HG02763 (cell line): ENCODE results near the gene SSC4D.
"Not testable (repeated sequence)": the region's sequence is repeated elsewhere in the genome, so short reads cannot be mapped to it uniquely, and the experiment has no call there.

Experiments
- ATAC-seq: cut with Tn5 transposase; IDR thresholded peaks from one replicate; pipeline ENCODE4 v1.9.1; 2021; ENCODE audit warnings: mild to moderate bottlenecking, moderate library complexity; ENCODE audit not compliant: unreplicated experiment

The SSC4D gene

GRCh38 chr7:76409537-76409936 is at the start of gene SSC4D:
SSC4D (minus strand) TSS chr7:76409697; CDS start chr7:76404439, 5,258 bp downstream.
- no peak for ATAC-seq

DNA sequence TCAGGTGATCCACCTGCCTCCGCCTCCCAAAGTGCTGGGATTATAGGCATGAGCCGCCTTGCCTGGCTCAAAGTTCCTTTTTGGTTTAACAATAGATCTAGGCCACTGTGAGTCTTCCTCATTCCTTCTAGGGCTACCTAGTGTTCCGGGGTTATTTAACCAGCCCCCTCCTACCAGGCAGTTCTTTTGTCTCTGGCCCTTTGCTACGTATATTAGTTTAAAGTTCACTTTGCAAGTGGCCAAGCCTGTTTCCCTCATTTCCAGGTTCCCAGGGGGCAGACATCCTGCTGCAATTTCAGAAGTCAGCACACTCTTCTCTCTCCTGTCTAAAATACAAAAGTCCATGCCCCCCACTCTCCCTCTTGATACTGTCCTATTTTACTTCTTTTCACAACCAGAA is 49.0 kb upstream of the SSC4D start:
- not testable (repeated sequence) for ATAC-seq

GRCh38 chr7:76457017-76457416 is 47.5 kb upstream of the SSC4D start:
- ATAC-seq = not testable (repeated sequence)

GRCh38 chr7:76445577-76446008 is 36.1 kb upstream of the SSC4D start:
- peak; percentile 73 for ATAC-seq

DNA sequence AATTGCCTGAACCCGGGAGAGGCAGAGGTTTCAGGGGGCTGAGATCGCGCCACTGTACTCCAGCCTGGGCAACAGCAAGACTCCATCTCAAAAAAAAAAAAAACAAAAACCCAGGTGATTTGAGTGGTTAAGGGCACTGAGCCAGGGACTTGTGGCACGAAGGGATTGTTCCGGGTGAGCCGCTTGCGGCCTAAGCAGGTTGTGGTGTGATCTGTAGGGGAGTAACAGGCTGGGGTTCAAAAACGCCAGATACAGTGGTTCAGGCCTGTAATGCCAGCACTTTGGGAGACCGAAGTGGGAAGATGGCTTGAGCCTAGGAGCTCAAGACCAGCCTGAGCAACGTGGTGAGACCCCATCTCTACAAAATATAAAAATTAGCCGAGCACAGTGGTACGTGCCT is 34.3 kb upstream of the SSC4D start:
- ATAC-seq = not testable (repeated sequence)

GRCh38 chr7:76442664-76443446 is 33.4 kb upstream of the SSC4D start:
- not testable (repeated sequence) for ATAC-seq

DNA sequence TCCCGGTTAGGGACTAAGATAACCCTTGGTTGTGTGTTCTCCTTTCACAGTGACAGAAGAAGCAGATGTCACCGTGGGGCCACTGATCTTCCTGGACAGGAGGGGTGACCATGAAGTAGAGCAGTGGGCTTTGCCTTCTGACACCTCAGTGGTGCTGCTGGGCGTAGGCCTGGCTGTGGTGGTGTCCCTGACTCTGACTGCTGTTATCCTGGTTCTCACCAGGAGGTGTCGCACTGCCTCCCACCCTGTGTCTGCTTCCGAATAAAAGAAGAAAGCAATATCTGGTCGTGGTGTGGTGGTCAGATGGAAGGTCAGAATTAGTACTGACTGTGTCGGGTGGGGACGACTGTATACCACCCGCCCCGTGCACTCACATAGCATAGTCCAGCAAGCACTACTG is 32.3 kb upstream of the SSC4D start:
- ATAC-seq = not testable (repeated sequence)

GRCh38 chr7:76440404-76440803 is 30.9 kb upstream of the SSC4D start:
- not testable (repeated sequence) for ATAC-seq

- not testable (repeated sequence) for ATAC-seq
Observed at GRCh38 chr7:76439120-76439888, 29.8 kb upstream of the SSC4D start.

- peak; percentile 64 for ATAC-seq
Observed at GRCh38 chr7:76437873-76438272, 28.4 kb upstream of the SSC4D start.

GRCh38 chr7:76430836-76431235 is 21.3 kb upstream of the SSC4D start:
- ATAC-seq = no peak

DNA sequence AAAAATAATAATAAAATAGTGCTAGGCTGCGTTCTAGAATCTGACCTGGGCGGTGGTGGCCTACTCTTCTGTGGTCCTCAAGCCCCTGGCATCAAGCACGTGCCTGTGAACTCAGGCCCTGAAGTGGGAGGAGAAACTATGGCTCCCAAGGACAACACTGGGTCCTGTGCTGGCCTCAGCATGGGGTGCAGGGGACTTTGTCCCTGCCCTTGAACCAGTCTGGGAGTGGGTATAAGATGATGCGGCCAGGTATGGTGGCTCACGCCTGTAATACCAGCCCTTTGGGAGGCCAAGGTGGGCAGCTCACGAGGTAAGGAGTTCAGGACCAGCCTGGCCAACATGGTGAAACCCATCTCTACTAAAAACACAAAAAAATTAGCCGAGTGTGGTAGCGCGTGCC is 20.7 kb upstream of the SSC4D start:
- ATAC-seq = no peak

DNA sequence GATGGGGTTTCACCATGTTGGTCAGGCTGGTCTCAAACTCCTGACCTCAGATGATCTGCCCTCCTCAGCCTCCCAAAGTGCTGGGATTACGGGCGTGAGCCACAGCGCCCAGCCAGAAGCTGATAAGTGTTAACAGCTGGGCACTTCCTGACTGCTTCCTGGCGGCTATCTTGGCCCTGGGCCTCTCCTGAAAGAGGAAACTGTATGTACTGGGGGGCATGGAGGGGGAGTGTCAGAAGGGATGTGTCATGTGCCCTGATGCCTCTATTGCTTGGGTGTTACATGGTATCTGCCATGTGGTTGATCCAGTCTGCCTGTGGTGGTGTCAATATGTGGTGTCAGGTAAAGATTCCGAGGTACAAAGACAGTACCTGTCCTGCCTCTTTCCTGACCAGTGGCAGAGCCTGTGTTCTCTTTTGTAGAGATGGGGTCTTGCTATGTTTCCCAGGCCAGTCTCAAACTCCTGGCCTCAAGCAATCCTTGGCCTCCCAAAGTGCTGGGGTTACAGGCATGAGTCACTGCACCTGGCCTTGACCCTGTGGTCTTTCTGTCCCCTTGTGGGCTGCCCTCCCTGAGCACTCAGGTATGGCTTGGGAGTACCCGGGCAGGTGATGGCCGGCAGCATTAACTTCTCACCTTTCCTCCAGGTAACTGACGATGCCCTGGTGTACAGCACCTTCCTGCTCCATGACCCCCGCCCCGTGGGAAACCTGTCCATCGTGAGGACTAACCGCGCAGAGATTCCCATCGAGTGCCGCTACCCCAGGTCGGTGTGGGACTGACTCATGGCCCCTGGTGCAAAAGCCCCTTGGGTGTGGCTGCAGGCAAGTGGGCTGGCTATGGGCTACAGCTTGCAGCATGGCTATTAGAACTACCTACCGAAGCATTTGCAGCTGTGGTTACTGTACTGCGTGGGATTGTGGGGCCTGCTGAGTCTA is 19.6 kb upstream of the SSC4D start:
- no peak for ATAC-seq

DNA sequence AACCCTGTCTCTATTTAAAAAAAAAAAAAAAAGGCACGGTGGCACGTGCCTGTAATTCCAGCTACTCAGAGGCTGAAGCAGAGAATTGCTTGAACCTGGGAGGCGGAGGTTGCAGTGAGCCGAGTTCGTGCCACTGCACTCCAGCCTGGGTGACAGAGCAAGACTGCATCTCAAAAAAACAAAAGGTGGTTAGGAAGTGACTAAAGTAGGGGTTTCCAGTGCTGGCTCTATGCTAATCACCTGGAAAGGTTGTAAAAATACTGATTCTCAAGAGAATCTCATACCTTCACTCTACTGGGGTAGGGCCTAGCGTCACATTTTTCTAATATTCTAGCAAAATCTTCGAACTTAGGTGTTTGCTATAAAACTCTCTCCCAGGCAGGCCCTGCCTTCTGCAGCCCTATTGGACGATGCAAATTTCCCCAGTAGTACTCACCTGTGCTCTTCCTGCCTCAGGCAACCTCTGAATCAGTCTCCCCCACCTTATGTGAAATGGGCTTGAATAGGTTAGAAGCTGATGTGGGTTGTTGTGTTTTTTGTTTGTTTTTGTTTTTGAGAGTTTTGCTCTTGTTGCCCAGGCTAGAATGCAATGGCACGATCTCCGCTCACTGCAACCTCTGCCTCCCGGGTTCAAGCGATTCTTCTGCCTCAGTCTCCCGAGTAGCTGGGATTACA is 18.8 kb upstream of the SSC4D start:
- no peak for ATAC-seq

DNA sequence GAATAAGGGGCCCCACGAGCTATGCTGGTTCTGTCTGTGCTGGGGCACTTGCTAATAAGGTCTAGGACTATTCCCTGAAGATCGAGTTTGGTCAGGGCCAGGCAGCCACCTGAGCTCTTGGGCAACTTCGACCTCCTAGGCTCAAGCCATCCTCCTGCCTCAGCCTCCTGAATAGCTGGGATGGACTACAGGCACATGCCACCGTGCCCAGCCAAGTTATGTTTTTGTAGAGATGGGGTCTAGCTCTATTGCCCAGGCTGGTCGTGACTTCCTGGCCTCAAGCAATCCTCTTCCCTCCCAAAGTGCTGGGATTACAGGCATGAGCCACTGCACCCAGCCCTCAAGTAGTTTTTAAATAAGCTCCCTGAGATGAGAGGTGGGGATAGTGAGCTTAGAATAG is 18.1 kb upstream of the SSC4D start:
- no peak for ATAC-seq

DNA sequence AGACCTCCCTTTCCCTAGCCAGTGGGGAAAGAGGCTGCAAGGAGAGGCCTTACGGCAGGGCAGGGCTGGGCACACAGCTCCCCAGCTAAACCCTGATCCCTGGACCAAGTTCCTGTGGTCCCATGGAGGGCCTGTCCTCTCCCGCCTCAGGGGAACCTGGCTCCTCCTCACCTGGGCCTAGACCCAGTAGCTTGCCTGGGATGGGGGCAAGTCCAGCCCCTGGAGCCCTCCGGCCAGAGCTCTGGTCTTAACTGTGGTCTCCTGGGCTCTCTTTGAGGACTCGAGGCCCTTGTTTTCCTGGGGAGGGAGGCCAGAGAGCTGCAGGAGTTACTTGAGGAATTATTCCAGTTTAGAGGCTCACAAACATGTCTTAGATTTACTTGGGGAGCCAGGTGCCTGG is 16.7 kb upstream of the SSC4D start:
- no peak for ATAC-seq

GRCh38 chr7:76425558-76425957 is 16.1 kb upstream of the SSC4D start:
- ATAC-seq = not testable (repeated sequence)

DNA sequence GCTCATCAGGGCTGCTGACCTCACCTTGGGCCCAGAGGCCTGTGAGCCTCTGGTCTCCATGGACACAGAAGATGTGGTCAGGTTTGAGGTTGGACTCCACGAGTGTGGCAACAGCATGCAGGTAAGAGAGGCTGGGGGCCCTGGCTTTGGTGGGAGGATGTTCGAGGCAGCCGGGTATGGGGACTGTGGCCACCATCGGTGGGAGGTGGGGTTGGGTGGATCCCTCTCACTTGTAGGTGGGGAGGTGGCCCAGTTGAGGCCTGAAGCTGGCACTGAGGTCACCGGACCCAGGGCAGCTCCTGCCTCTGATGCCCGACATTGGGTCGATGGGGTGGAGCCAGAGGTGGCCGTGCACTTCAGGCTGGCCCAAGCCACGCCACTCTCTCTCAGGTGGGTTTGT is 15.7 kb upstream of the SSC4D start:
- no peak for ATAC-seq

DNA sequence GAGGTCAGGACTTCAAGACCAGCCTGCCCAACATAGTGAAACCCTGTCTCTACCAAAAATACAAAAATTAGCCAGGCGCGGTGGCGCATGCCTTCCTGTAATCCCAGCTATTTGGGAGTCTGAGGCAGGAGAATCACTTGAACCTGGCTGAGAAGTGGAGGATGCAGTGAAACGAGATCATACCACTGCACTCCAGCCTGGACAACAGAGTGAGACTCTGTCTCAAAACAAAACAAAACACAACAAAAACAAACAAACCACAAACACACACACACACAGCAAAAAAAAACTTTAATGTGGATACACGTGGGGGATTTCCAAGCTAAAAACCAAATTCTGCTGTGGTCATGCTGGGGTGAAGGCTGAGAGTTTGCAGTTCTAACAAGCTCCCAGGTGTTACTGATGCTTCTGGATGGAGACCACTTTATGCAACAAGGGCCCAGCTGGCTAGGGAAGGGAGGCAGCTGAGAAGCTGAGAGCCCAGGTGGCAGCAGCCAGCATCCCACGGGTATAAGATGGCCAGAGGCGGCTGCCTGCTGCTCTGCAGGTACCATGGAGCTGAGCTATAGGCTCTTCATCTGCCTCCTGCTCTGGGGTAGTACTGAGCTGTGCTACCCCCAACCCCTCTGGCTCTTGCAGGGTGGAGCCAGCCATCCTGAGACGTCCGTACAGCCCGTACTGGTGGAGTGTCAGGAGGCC is 15.1 kb upstream of the SSC4D start, which contains the start of gene ZP3:
Gene ZP3, plus strand, starts transcription at position 538 of the 699 bp plus-strand sequence. Its CDS starts 15 bp downstream, at position 553.
- no peak for ATAC-seq
